Subcutaneous abdominal adipose tissue (tissue), 5 donors: ENCODE data around the gene PTK7.

Source experiments
- H3K27ac ChIP-seq: one replicate; pipeline ENCODE4 v1.7.0; 2013; ENCODE audit warnings: low read depth, mild to moderate bottlenecking, inconsistent platforms, low read length, moderate library complexity
- H3K27me3 ChIP-seq, 5 donors: one replicate each; pipeline ENCODE4 v1.7.0; 2013; ENCODE audit warnings: low read length in 5 of 5, inconsistent platforms in 1 of 5; ENCODE audit not compliant: control insufficient read depth in 5 of 5, insufficient read depth in 4 of 5
- H3K36me3 ChIP-seq, 5 donors: one replicate each; pipeline ENCODE4 v1.7.0; 2013; ENCODE audit warnings: low read length in 5 of 5; ENCODE audit not compliant: control insufficient read depth in 5 of 5, insufficient read depth in 5 of 5
- H3K4me1 ChIP-seq, 5 donors: one replicate each; pipeline ENCODE4 v1.7.0; 2013; ENCODE audit warnings: low read length in 5 of 5, mild to moderate bottlenecking in 3 of 5, moderate library complexity in 1 of 5; ENCODE audit not compliant: control insufficient read depth in 5 of 5, insufficient read depth in 5 of 5
- H3K4me3 ChIP-seq, 5 donors: one replicate each; pipeline ENCODE4 v1.7.0; 2013; ENCODE audit warnings: low read length in 5 of 5, low read depth in 1 of 5
- H3K9ac ChIP-seq, 5 donors: one replicate each; pipeline ENCODE4 v1.7.0; 2013; ENCODE audit warnings: low read length in 5 of 5, mild to moderate bottlenecking in 4 of 5, moderate library complexity in 3 of 5
- H3K9me3 ChIP-seq, 5 donors: one replicate each; pipeline ENCODE4 v1.7.0; 2013; ENCODE audit warnings: low read length in 5 of 5; ENCODE audit not compliant: control insufficient read depth in 5 of 5
- donor health status: healthy.
- donor health status: healthy.
- donor health status: healthy.
- donor health status: healthy.
- donor health status: healthy.

Gene PTK7

GRCh38 chr6:43052842-43053544 is 23.1 kb upstream of the PTK7 start:
- Histone ChIP-seq H3K9ac (peak overlapping the region; percentile 6 to 93 (median 78)), H3K27me3 (no peaks in the 10 kb centered on the region), H3K27ac (peak overlapping the region; percentile 81), H3K4me3 (peak overlapping the region; percentile 61 to 93 (median 79)), H3K4me1 (peaks cover 1 to 32% (median 26%) of the 10 kb centered on the region in 5 donors), H3K36me3 (peaks cover 0 to 54% (median 41%) of the 10 kb centered on the region in 5 donors), H3K9me3 (no peaks in the 10 kb centered on the region)

GRCh38 chr6:43053545-43054205 is 22.4 kb upstream of the PTK7 start, which contains the start of gene CUL7:
CUL7 (minus strand) TSS chr6:43053851; CDS start chr6:43052788, 1,063 bp downstream.
- H3K4me1 ChIP-seq = peaks cover 4 to 39% (median 33%) of the 10 kb centered on the region in 5 donors
- peak within 1 kb of the TSS; percentile 66 to 93 (median 79) for H3K4me3 ChIP-seq
- peak within 1 kb of the TSS; percentile 6 to 93 (median 78) for H3K9ac ChIP-seq
- peak within 1 kb of the TSS; percentile 81 for H3K27ac ChIP-seq
- peaks cover 0 to 48% (median 36%) of the 10 kb centered on the region in 5 donors for H3K36me3 ChIP-seq
- no peaks in the 10 kb centered on the region for H3K27me3 ChIP-seq
- no peaks in the 10 kb centered on the region for H3K9me3 ChIP-seq

- peak overlapping the region; percentile 81 for H3K27ac ChIP-seq
- H3K36me3 ChIP-seq = peaks cover 0 to 43% (median 32%) of the 10 kb centered on the region in 5 donors
- H3K9me3 ChIP-seq = no peaks in the 10 kb centered on the region
- peaks cover 4 to 43% (median 38%) of the 10 kb centered on the region in 5 donors for H3K4me1 ChIP-seq
- H3K9ac ChIP-seq = peak overlapping the region in 3 of 5 donors; percentile 10 to 93 (median 77)
- H3K27me3 ChIP-seq = no peaks in the 10 kb centered on the region
- peak overlapping the region; percentile 66 to 93 (median 79) for H3K4me3 ChIP-seq
These were observed 21.7 kb upstream of the PTK7 start for GRCh38 chr6:43054206-43054943.

GRCh38 chr6:43055966-43056365 is 20.1 kb upstream of the PTK7 start:
- no peak overlapping the region for H3K27ac ChIP-seq
- H3K9me3 ChIP-seq = no peaks in the 10 kb centered on the region
- H3K9ac ChIP-seq = no peak overlapping the region
- H3K27me3 ChIP-seq = no peaks in the 10 kb centered on the region
- H3K4me3 ChIP-seq = no peak overlapping the region
- peaks cover 0 to 28% (median 21%) of the 10 kb centered on the region in 5 donors for H3K36me3 ChIP-seq
- H3K4me1 ChIP-seq = peaks cover 7 to 53% (median 50%) of the 10 kb centered on the region in 5 donors

- H3K4me3 ChIP-seq = peak overlapping the region; percentile 81 to 96 (median 94)
- peaks cover 7 to 34% (median 31%) of the 10 kb centered on the region in 5 donors for H3K4me1 ChIP-seq
- peak overlapping the region; percentile 84 for H3K27ac ChIP-seq
These were observed 17.6 kb upstream of the PTK7 start for GRCh38 chr6:43058531-43058930.

GRCh38 chr6:43059168-43060033 is 16.7 kb upstream of the PTK7 start, which contains the start of the genes KLC4 and MRPL2:
KLC4 (plus strand) TSS chr6:43059631; CDS start chr6:43061336, 1,705 bp downstream.
MRPL2 (minus strand) TSS chr6:43059434; CDS start chr6:43059381, 53 bp downstream.
- H3K36me3 ChIP-seq = peaks cover 0 to 31% (median 24%) of the 10 kb centered on the region in 5 donors
- peak within 1 kb of the TSS; percentile 89 to 96 (median 94) for H3K9ac ChIP-seq
- H3K9me3 ChIP-seq = no peaks in the 10 kb centered on the region
- H3K4me3 ChIP-seq = peak within 1 kb of the TSS; percentile 81 to 96 (median 94)
- H3K27me3 ChIP-seq = no peaks in the 10 kb centered on the region
- H3K4me1 ChIP-seq = peaks cover 5 to 30% (median 27%) of the 10 kb centered on the region in 5 donors
- H3K27ac ChIP-seq = peak within 1 kb of the TSS; percentile 84

More at GRCh38 chr6:43058531-43058930, 17.6 kb upstream of the PTK7 start:
- Histone ChIP-seq H3K9ac (peak overlapping the region; percentile 89 to 95 (median 93)), H3K9me3 (no peaks in the 10 kb centered on the region), H3K27me3 (no peaks in the 10 kb centered on the region), H3K36me3 (peaks cover 0 to 27% (median 24%) of the 10 kb centered on the region in 5 donors)

GRCh38 chr6:43060034-43060754 is 15.9 kb upstream of the PTK7 start:
- Histone ChIP-seq H3K9ac (peak overlapping the region; percentile 86 to 96 (median 94)), H3K36me3 (peaks cover 0 to 29% (median 23%) of the 10 kb centered on the region in 5 donors), H3K27me3 (no peaks in the 10 kb centered on the region), H3K27ac (peak overlapping the region; percentile 84), H3K4me1 (peaks cover 5 to 29% (median 26%) of the 10 kb centered on the region in 5 donors), H3K4me3 (peak overlapping the region; percentile 81 to 95 (median 91)), H3K9me3 (no peaks in the 10 kb centered on the region)

- Histone ChIP-seq H3K36me3 (peaks cover 2 to 29% (median 22%) of the 10 kb centered on the region in 5 donors), H3K4me1 (peaks cover 5 to 29% (median 26%) of the 10 kb centered on the region in 5 donors), H3K27ac (no peak overlapping the region), H3K9ac (peak overlapping the region in 3 of 5 donors; percentile 13 to 95 (median 91)), H3K27me3 (no peaks in the 10 kb centered on the region), H3K9me3 (no peaks in the 10 kb centered on the region), H3K4me3 (peak overlapping the region in 4 of 5 donors; percentile 90 to 95 (median 92))
These were observed 15.1 kb upstream of the PTK7 start for GRCh38 chr6:43060755-43061633.
